Naive thymus-derived CD8-positive, alpha-beta T cell (primary cell): ENCODE data around the gene ZNF555. TPM values are rescaled to one million over a fixed set of nuclear protein-coding genes. Genes with fewer than 3 reads are reported as not detected.
"Not testable (repeated sequence)": the region's sequence is repeated elsewhere in the genome, so short reads cannot be mapped to it uniquely, and the experiment has no call there.

Experiments
- ATAC-seq, 2 donors: fragments of 150-1000 bp; cut with Tn5 transposase in 1 of 2; sonication (Bioruptor Pico), chemical (Tn5 transposase) in 1 of 2; 1 replicate in 1 of 2; 2 replicates in 1 of 2; pipeline ENCODE4 v1.10.0; 2021; ENCODE audit warnings: mild to moderate bottlenecking in 2 of 2, moderate library complexity in 2 of 2
- POLR2A ChIA-PET: fragments of 350-600 bp; sonication (Branson Sonifier 250); formaldehyde crosslinking; loops from one replicate; lab custom pipeline; 2021; ENCODE audit warnings: antibody characterized with exemption; lab: Charles Lee
- DNase-seq, 10 donors: peaks; one replicate each; pipeline versions ENCODE4 v3.0.0 to v3.0.0-alpha.2; 2020 to 2022
- H3K27ac Mint-ChIP-seq, 10 donors: one replicate each; pipeline ENCODE4 v1.8.0; 2020 to 2022; ENCODE audit warnings: mild to moderate bottlenecking in 10 of 10, mixed read lengths in 10 of 10, moderate library complexity in 4 of 10, inconsistent platforms in 1 of 10
- H3K27me3 Mint-ChIP-seq, 5 donors: one replicate each; pipeline ENCODE4 v1.8.0; 2021 to 2022; ENCODE audit warnings: mixed read lengths in 5 of 5
- H3K36me3 Mint-ChIP-seq, 3 donors: one replicate each; pipeline ENCODE4 v1.8.0; 2020 to 2022; ENCODE audit warnings: mixed read lengths in 3 of 3, mild to moderate bottlenecking in 2 of 3, inconsistent platforms in 1 of 3
- H3K4me1 Mint-ChIP-seq, 4 donors: one replicate each; pipeline ENCODE4 v1.8.0; 2021 to 2022; ENCODE audit warnings: mixed read lengths in 4 of 4
- H3K4me3 Mint-ChIP-seq, 10 donors: one replicate each; pipeline ENCODE4 v1.8.0; 2020 to 2022; ENCODE audit warnings: mild to moderate bottlenecking in 10 of 10, mixed read lengths in 10 of 10, moderate library complexity in 6 of 10, inconsistent platforms in 1 of 10
- H3K9me3 Mint-ChIP-seq, 9 donors: one replicate each; pipeline ENCODE4 v1.8.0; 2020 to 2022; ENCODE audit warnings: mixed read lengths in 9 of 9, mild to moderate bottlenecking in 3 of 9, inconsistent platforms in 1 of 9, moderate library complexity in 1 of 9
- polyA plus RNA-seq, 3 donors: library from polyadenylated mRNA; unstranded; fragments of 300-500 nt; fragmentation: Illumina TruSeq; gene quantifications; one replicate each; pipeline ENCODE4 v1.2.3, GENCODE V29; 2021
- total RNA-seq, 8 experiments: library from RNA in 2 of 8; stranded (reverse) in 2 of 8; gene quantifications; one replicate each; pipeline ENCODE4 v1.2.3 and lab custom pipeline; 2021 to 2026

Gene ZNF555
- total and polyA plus RNA-seq, 5 experiments from 2014 or later: 1.0 to 8.7 (median 3.4) TPM

- no peak for ATAC-seq
- H3K36me3 Mint-ChIP-seq: no peaks in the 10 kb centered on the region
- H3K27ac Mint-ChIP-seq: peak overlapping the region in 1 of 10 donors; percentile 71
- peaks cover 1 to 9% (median 6%) of the 10 kb centered on the region in 4 donors for H3K4me1 Mint-ChIP-seq
- no peak for DNase-seq
- H3K4me3 Mint-ChIP-seq: no peak overlapping the region
- no peaks in the 10 kb centered on the region for H3K9me3 Mint-ChIP-seq
- POLR2A ChIA-PET: interaction anchor here (1.1 kb wide), 2 partner anchors 10 to 19 kb away, joined by 3 read pairs; no protein-coding TSS in a partner anchor
- peaks cover 0 to 6% (median 3%) of the 10 kb centered on the region in 5 donors for H3K27me3 Mint-ChIP-seq
These were observed 25.3 kb downstream of the ZNF555 start for GRCh38 chr19:2866495-2867024.

GRCh38 chr19:2867025-2867991 lies 26.0 kb downstream of the ZNF555 start, which contains the start of gene ZNF556:
TSS of gene ZNF556 (plus strand) at chr19:2867335. CDS start at chr19:2867422, 87 bp downstream.
- Mint-ChIP-seq H3K27ac (peak within 1 kb of the TSS in 1 of 10 donors; percentile 71), H3K4me1 (peaks cover 4 to 13% (median 7%) of the 10 kb centered on the region in 4 donors), H3K4me3 (no peak within 1 kb of the TSS), H3K9me3 (no peaks in the 10 kb centered on the region), H3K36me3 (no peaks in the 10 kb centered on the region), H3K27me3 (peaks cover 0 to 6% (median 3%) of the 10 kb centered on the region in 5 donors)
- POLR2A ChIA-PET: interaction anchor here (1.1 kb wide), 2 partner anchors 10 to 18 kb away, joined by 3 read pairs; no protein-coding TSS in a partner anchor
- no peak for ATAC-seq
- DNase-seq: no peak

- H3K36me3 Mint-ChIP-seq: no peaks in the 10 kb centered on the region
- H3K27me3 Mint-ChIP-seq: peaks cover 0 to 6% (median 3%) of the 10 kb centered on the region in 5 donors
- peak overlapping the region in 1 of 10 donors; percentile 77 for H3K27ac Mint-ChIP-seq
- ATAC-seq (no peak), DNase-seq (no peak)
- POLR2A ChIA-PET: interaction anchor here (0.6 kb wide), 1 partner anchor 49 kb away, joined by 3 read pairs; no protein-coding TSS in a partner anchor
- H3K4me3 Mint-ChIP-seq: no peak overlapping the region
- H3K9me3 Mint-ChIP-seq: peaks cover 0 to 2% (median 0%) of the 10 kb centered on the region in 9 donors
- peaks cover 4 to 13% (median 7%) of the 10 kb centered on the region in 4 donors for H3K4me1 Mint-ChIP-seq
These were observed 28.3 kb downstream of the ZNF555 start for GRCh38 chr19:2869618-2870017.

- POLR2A ChIA-PET, H3K27me3 Mint-ChIP-seq, H3K4me1 Mint-ChIP-seq, H3K36me3 Mint-ChIP-seq, ATAC-seq: not testable (repeated sequence)
- peak overlapping the region in 1 of 10 donors; percentile 77 for H3K27ac Mint-ChIP-seq
- H3K4me3 Mint-ChIP-seq: peak overlapping the region in 1 of 10 donors; percentile 20
- peaks cover 0 to 17% (median 0%) of the 10 kb centered on the region in 9 donors for H3K9me3 Mint-ChIP-seq
- DNase-seq: peak in 4 of 10 donors; percentile 12 to 36 (median 34)
These were observed 30.9 kb downstream of the ZNF555 start for GRCh38 chr19:2872175-2872574.

- Mint-ChIP-seq H3K27ac (no peak overlapping the region), H3K4me1 (no peaks in the 10 kb centered on the region), H3K9me3 (peaks cover 0 to 42% (median 5%) of the 10 kb centered on the region in 9 donors), H3K4me3 (no peak overlapping the region), H3K27me3 (peaks cover 0 to 1% (median 0%) of the 10 kb centered on the region in 5 donors), H3K36me3 (peaks cover 0 to 6% (median 0%) of the 10 kb centered on the region in 3 donors)
- POLR2A ChIA-PET: no interaction called here
- ATAC-seq: no peak
- no peak for DNase-seq
These were observed 36.4 kb downstream of the ZNF555 start for GRCh38 chr19:2877398-2878331.

- POLR2A ChIA-PET: interaction anchor here (0.6 kb wide), 1 partner anchor 348 kb away, joined by 3 read pairs; no protein-coding TSS in a partner anchor
- ATAC-seq (no peak), DNase-seq (no peak)
- H3K27ac Mint-ChIP-seq: no peak overlapping the region
- peaks cover 0 to 2% (median 0%) of the 10 kb centered on the region in 3 donors for H3K36me3 Mint-ChIP-seq
- H3K27me3 Mint-ChIP-seq: peaks cover 0 to 3% (median 0%) of the 10 kb centered on the region in 5 donors
- H3K4me3 Mint-ChIP-seq: no peak overlapping the region
- peaks cover 2 to 11% (median 9%) of the 10 kb centered on the region in 4 donors for H3K4me1 Mint-ChIP-seq
- H3K9me3 Mint-ChIP-seq: peaks cover 0 to 8% (median 4%) of the 10 kb centered on the region in 9 donors
These were observed 42.6 kb downstream of the ZNF555 start for GRCh38 chr19:2883686-2884439.

- ATAC-seq: no peak
- H3K4me3 Mint-ChIP-seq: no peak overlapping the region
- POLR2A ChIA-PET: interaction anchor here (1.4 kb wide), 1 partner anchor 19 kb away, joined by 3 read pairs; the partner anchor contains the start of gene ZNF556
These were observed 44.5 kb downstream of the ZNF555 start for GRCh38 chr19:2885736-2886135.

GRCh38 chr19:2887391-2887914 lies 46.2 kb downstream of the ZNF555 start:
- no peaks in the 10 kb centered on the region for H3K36me3 Mint-ChIP-seq
- no peaks in the 10 kb centered on the region for H3K9me3 Mint-ChIP-seq
- ATAC-seq (no peak), DNase-seq (peak in 2 of 10 donors; percentile 25 to 27)
- H3K4me1 Mint-ChIP-seq: peaks cover 2 to 11% (median 10%) of the 10 kb centered on the region in 4 donors
- H3K27me3 Mint-ChIP-seq: peaks cover 0 to 2% (median 0%) of the 10 kb centered on the region in 5 donors
- H3K4me3 Mint-ChIP-seq: peak overlapping the region in 2 of 10 donors; percentile 3
- POLR2A ChIA-PET: interaction anchor here (0.5 to 1.0 kb wide), 3 partner anchors 30 to 1218 kb away, joined by 3 read pairs; no protein-coding TSS in a partner anchor
- H3K27ac Mint-ChIP-seq: peak overlapping the region in 4 of 10 donors; percentile 2 to 75 (median 38)

More at GRCh38 chr19:2885736-2886135, 44.5 kb downstream of the ZNF555 start:
- peaks cover 0 to 2% (median 0%) of the 10 kb centered on the region in 5 donors for H3K27me3 Mint-ChIP-seq
- H3K36me3 Mint-ChIP-seq: no peaks in the 10 kb centered on the region
- H3K27ac Mint-ChIP-seq: no peak overlapping the region
- peaks cover 2 to 11% (median 10%) of the 10 kb centered on the region in 4 donors for H3K4me1 Mint-ChIP-seq
- DNase-seq: no peak
- H3K9me3 Mint-ChIP-seq: no peaks in the 10 kb centered on the region

GRCh38 chr19:2888731-2889224 lies 47.5 kb downstream of the ZNF555 start:
- peak; percentile 28 to 84 (median 70) for DNase-seq
- Mint-ChIP-seq H3K27ac (peak overlapping the region in 9 of 10 donors; percentile 29 to 95 (median 85)), H3K27me3 (no peaks in the 10 kb centered on the region), H3K9me3 (no peaks in the 10 kb centered on the region), H3K4me1 (peaks cover 2 to 11% (median 10%) of the 10 kb centered on the region in 4 donors), H3K4me3 (peak overlapping the region; percentile 41 to 81 (median 64)), H3K36me3 (no peaks in the 10 kb centered on the region)
- peak; percentile 88 to 90 for ATAC-seq
- POLR2A ChIA-PET: interaction anchor here (0.6 kb wide), 2 partner anchors 197 to 522 kb away, joined by 3 read pairs; no protein-coding TSS in a partner anchor

GRCh38 chr19:2890531-2890930 lies 49.3 kb downstream of the ZNF555 start:
- H3K27me3 Mint-ChIP-seq, ATAC-seq, H3K9me3 Mint-ChIP-seq, POLR2A ChIA-PET, DNase-seq, H3K36me3 Mint-ChIP-seq, H3K4me3 Mint-ChIP-seq: not testable (repeated sequence)
- peak overlapping the region in 1 of 10 donors; percentile 8 for H3K27ac Mint-ChIP-seq
- peaks cover 2 to 11% (median 10%) of the 10 kb centered on the region in 4 donors for H3K4me1 Mint-ChIP-seq
